Measurements from ENCODE around the gene CARD10. TPM values are rescaled to one million over a fixed set of nuclear protein-coding genes. Genes with fewer than 3 reads are reported as not detected.

Gene CARD10
- total RNA-seq, 1 donor from 2014 or later: 64.0 TPM

GRCh38 chr22:37485395-37486223, 33.6 kb downstream of the CARD10 start:
- no peak overlapping the region for H3K4me3 ChIP-seq (ENCODE audit: low read depth, low read length)
- H3K36me3 ChIP-seq (ENCODE audit: control insufficient read depth, insufficient read depth, low read length): no peaks in the 10 kb centered on the region
- TF ChIP-seq, protein P1, sequence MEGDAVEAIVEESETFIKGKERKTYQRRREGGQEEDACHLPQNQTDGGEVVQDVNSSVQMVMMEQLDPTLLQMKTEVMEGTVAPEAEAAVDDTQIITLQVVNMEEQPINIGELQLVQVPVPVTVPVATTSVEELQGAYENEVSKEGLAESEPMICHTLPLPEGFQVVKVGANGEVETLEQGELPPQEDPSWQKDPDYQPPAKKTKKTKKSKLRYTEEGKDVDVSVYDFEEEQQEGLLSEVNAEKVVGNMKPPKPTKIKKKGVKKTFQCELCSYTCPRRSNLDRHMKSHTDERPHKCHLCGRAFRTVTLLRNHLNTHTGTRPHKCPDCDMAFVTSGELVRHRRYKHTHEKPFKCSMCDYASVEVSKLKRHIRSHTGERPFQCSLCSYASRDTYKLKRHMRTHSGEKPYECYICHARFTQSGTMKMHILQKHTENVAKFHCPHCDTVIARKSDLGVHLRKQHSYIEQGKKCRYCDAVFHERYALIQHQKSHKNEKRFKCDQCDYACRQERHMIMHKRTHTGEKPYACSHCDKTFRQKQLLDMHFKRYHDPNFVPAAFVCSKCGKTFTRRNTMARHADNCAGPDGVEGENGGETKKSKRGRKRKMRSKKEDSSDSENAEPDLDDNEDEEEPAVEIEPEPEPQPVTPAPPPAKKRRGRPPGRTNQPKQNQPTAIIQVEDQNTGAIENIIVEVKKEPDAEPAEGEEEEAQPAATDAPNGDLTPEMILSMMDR (IDR thresholded peaks at IDR 0.05; ENCODE audit: insufficient read depth, low read length, poor library complexity, severe bottlenecking): no peak
- no peak for DNase-seq (ENCODE audit: low read depth)
- no peaks in the 10 kb centered on the region for H3K27me3 ChIP-seq (ENCODE audit: control insufficient read depth, insufficient read depth, low read length)

DNA sequence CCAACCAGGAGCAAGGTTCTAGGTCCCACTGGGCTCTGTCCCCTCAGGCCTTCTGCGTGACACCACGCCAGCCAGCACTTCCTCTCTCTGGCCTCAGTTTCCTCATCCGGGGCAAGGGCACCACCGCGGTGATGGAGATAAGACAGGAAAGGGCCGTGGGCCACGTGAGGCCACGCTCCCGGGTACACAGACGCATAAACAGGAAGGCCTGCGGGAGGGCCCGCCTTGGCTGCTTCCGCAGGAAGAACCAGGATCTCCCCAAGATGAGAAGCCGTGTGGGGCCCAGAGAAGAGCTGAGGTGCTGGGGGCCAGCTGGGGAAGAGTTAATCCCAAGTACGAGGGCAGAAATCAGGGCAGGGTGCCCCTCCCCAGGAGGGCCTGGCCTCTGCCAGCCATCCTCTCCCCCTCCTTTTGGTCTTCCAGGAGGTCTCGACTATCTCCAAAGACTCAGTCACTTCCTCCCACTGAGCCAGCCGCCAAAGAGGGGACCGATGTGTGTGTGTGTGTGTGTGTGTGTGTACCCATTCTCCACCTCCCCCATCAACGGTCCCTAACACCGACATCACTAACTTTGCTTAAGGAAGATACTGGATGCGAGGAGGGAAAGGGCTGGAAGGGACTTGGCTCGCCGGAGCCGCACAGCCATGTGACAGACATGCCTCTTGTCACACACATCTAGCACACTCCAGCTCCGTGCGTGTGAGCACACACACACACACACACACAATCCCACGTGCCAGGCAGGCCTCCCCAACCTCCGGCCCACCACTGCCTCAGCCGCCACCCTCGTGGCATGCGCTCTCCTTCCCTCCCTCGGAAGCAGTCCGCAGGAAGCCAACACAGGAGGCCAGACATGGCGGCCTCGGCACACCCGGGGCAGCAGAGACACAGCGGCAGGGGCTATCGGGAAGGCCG, 34.5 kb downstream of the CARD10 start:
- H3K36me3 ChIP-seq (ENCODE audit: control insufficient read depth, insufficient read depth, low read length): no peaks in the 10 kb centered on the region
- no peak for DNase-seq (ENCODE audit: low read depth)
- TF ChIP-seq, protein P1 (IDR thresholded peaks at IDR 0.05; ENCODE audit: insufficient read depth, low read length, poor library complexity, severe bottlenecking): no peak
- no peak overlapping the region for H3K4me3 ChIP-seq (ENCODE audit: low read depth, low read length)
- no peaks in the 10 kb centered on the region for H3K27me3 ChIP-seq (ENCODE audit: control insufficient read depth, insufficient read depth, low read length)

DNA sequence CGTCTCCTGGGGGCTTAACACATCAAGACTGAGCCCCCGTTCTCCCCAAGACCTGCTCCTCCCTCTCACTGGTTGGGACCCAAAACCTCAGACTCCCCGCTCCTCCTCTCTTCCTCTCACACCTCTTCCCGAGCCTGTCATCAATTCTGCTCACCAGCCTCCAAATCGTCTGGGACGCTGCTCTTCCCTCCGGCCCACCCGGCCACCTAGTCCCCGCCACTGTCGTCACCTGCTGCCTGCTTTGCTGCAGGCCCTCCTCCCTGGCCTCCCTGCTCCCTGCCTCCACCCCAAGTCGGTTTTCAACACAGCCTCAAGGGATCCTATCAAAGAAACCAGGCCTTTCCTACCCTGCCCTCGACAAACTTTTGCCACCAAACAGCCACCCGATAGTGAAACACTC, 36.2 kb downstream of the CARD10 start:
- TF ChIP-seq, protein P1 (IDR thresholded peaks at IDR 0.05; ENCODE audit: insufficient read depth, low read length, poor library complexity, severe bottlenecking): no peak
- no peak for DNase-seq (ENCODE audit: low read depth)
- Histone ChIP-seq H3K27me3 (ENCODE audit: control insufficient read depth, insufficient read depth, low read length) (no peaks in the 10 kb centered on the region), H3K4me3 (ENCODE audit: low read depth, low read length) (no peak overlapping the region), H3K36me3 (ENCODE audit: control insufficient read depth, insufficient read depth, low read length) (no peaks in the 10 kb centered on the region)

GRCh38 chr22:37482244-37482643, 37.0 kb downstream of the CARD10 start:
- TF ChIP-seq, protein P1 (IDR thresholded peaks at IDR 0.05; ENCODE audit: insufficient read depth, low read length, poor library complexity, severe bottlenecking): no peak
- no peaks in the 10 kb centered on the region for H3K27me3 ChIP-seq (ENCODE audit: control insufficient read depth, insufficient read depth, low read length)
- H3K4me3 ChIP-seq (ENCODE audit: low read depth, low read length): no peak overlapping the region
- H3K36me3 ChIP-seq (ENCODE audit: control insufficient read depth, insufficient read depth, low read length): no peaks in the 10 kb centered on the region
- no peak for DNase-seq (ENCODE audit: low read depth)

DNA sequence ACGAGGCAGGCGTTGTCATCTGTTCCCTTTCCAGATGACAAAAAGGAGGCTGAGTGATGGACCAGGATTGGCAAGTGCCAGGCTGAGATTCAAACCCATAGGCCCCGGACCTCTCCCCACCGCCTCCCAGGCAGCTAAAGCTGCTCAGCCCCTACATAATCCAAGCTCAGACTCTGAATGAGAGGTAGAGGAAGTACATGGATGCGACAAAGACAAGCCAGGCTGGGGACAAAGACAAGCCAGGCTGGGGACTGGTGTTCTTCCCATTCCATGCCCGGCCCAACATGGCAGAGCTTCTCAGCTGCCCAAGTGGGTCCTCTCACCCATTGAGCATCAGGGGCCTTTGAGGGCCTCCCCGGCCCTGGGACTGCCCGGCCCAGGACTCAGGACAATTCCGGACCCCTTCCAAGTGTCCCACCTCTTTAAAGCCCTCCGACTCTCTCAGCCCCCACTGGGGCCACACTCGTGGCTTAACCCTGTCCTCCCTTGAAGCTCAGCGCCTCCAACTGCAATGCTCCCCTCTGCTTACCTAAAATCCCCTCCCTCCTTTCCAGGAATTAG, 37.8 kb downstream of the CARD10 start:
- H3K36me3 ChIP-seq (ENCODE audit: control insufficient read depth, insufficient read depth, low read length): no peaks in the 10 kb centered on the region
- H3K4me3 ChIP-seq (ENCODE audit: low read depth, low read length): no peak overlapping the region
- TF ChIP-seq, protein P1 (IDR thresholded peaks at IDR 0.05; ENCODE audit: insufficient read depth, low read length, poor library complexity, severe bottlenecking): no peak
- DNase-seq (ENCODE audit: low read depth): no peak
- H3K27me3 ChIP-seq (ENCODE audit: control insufficient read depth, insufficient read depth, low read length): no peaks in the 10 kb centered on the region
